ENCODE measurements around the gene PTP4A1. TPM values are rescaled to one million over a fixed set of nuclear protein-coding genes. Genes with fewer than 3 reads are reported as not detected.
A peak's percentile ranks its signal among the peaks of the same experiment; 100 is the strongest.
"Not testable (repeated sequence)": the region's sequence is repeated elsewhere in the genome, so short reads cannot be mapped to it uniquely, and the experiment has no call there.

PTP4A1 gene
- polyA plus RNA-seq, result 10 to 100 TPM; 12.0 to 19.3 (median 17.4) TPM

- 0 to 1% (median 0%) methylated on average over 57 to 73 of the region's 73 CpGs for WGBS, 3 donors
- peak within 1 kb of the TSS; percentile 98 for H3K27ac ChIP-seq (ENCODE audit: low read depth, low read length)
Observed at GRCh38 chr6:63572044-63572746, at the start of gene PTP4A1, which contains the start of gene LOC128125822. Gene PTP4A1, plus strand, starts transcription at chr6:63572480. Its CDS starts 4,401 bp downstream, at chr6:63576881. Gene LOC128125822, plus strand, starts transcription at chr6:63572480.

- not testable (repeated sequence) for H3K27ac ChIP-seq (ENCODE audit: low read depth, low read length)
- WGBS, 3 donors, result 85 to 92% (median 91%) methylated on average over 7 of the region's 7 CpGs
Observed at GRCh38 chr6:63522911-63523287, 49.4 kb upstream of the PTP4A1 start.

- no peak overlapping the region for H3K27ac ChIP-seq (ENCODE audit: low read depth, low read length)
- 94 to 96% (median 94%) methylated on average over 4 of the region's 4 CpGs for WGBS, 3 donors
Observed at GRCh38 chr6:63523630-63524029, 48.6 kb upstream of the PTP4A1 start.

GRCh38 chr6:63525186-63525878 is 46.9 kb upstream of the PTP4A1 start:
- 72 to 75% (median 75%) methylated on average over 7 of the region's 7 CpGs for whole genome bisulfite sequencing, 3 donors
- H3K27ac ChIP-seq (ENCODE audit: low read depth, low read length), result no peak overlapping the region

- H3K27ac ChIP-seq (ENCODE audit: low read depth, low read length), result no peak overlapping the region
Observed at GRCh38 chr6:63526931-63527330, 45.3 kb upstream of the PTP4A1 start.

- WGBS, 3 donors, result 73 to 75% (median 75%) methylated on average over 6 of the region's 6 CpGs
- no peak overlapping the region for H3K27ac ChIP-seq (ENCODE audit: low read depth, low read length)
Observed at GRCh38 chr6:63527658-63528514, 44.4 kb upstream of the PTP4A1 start.

- no peak overlapping the region for H3K27ac ChIP-seq (ENCODE audit: low read depth, low read length)
- 26 to 59% (median 30%) methylated on average over 4 of the region's 4 CpGs for WGBS, 3 donors
Observed at GRCh38 chr6:63529498-63529897, 42.8 kb upstream of the PTP4A1 start.

- WGBS, 3 donors, result 89 to 98% (median 96%) methylated on average over 3 of the region's 3 CpGs
Observed at GRCh38 chr6:63530182-63530581, 42.1 kb upstream of the PTP4A1 start.

GRCh38 chr6:63530991-63531390 is 41.3 kb upstream of the PTP4A1 start:
- 90 to 94% (median 91%) methylated on average over 1 of the region's 1 CpG for whole genome bisulfite sequencing, 3 donors
- no peak overlapping the region for H3K27ac ChIP-seq (ENCODE audit: low read depth, low read length)

More at GRCh38 chr6:63530182-63530581, 42.1 kb upstream of the PTP4A1 start:
- H3K27ac ChIP-seq (ENCODE audit: low read depth, low read length), result no peak overlapping the region

- no peak overlapping the region for H3K27ac ChIP-seq (ENCODE audit: low read depth, low read length)
- WGBS, 3 donors, result 85 to 91% (median 89%) methylated on average over 3 of the region's 3 CpGs
Observed at GRCh38 chr6:63533026-63533425, 39.3 kb upstream of the PTP4A1 start.

GRCh38 chr6:63533952-63534351 is 38.3 kb upstream of the PTP4A1 start:
- 90 to 95% (median 91%) methylated on average over 4 of the region's 4 CpGs for WGBS, 3 donors
- no peak overlapping the region for H3K27ac ChIP-seq (ENCODE audit: low read depth, low read length)

- 53 to 66% (median 65%) methylated on average over 9 of the region's 9 CpGs for WGBS, 3 donors
Observed at GRCh38 chr6:63537201-63537958, 34.9 kb upstream of the PTP4A1 start.

GRCh38 chr6:63537959-63538300 is 34.4 kb upstream of the PTP4A1 start:
- no peak overlapping the region for H3K27ac ChIP-seq (ENCODE audit: low read depth, low read length)

More at GRCh38 chr6:63537201-63537958, 34.9 kb upstream of the PTP4A1 start:
- no peak overlapping the region for H3K27ac ChIP-seq (ENCODE audit: low read depth, low read length)

GRCh38 chr6:63538550-63538949 is 33.7 kb upstream of the PTP4A1 start:
- H3K27ac ChIP-seq (ENCODE audit: low read depth, low read length), result no peak overlapping the region
- 44 to 91% (median 89%) methylated on average over 1 of the region's 1 CpG for WGBS, 3 donors

GRCh38 chr6:63543001-63543400 is 29.3 kb upstream of the PTP4A1 start:
- WGBS, 3 donors, result 68 to 85% (median 73%) methylated on average over 1 of the region's 1 CpG

GRCh38 chr6:63543982-63544381 is 28.3 kb upstream of the PTP4A1 start:
- WGBS, 3 donors, result 53 to 75% (median 61%) methylated on average over 3 of the region's 3 CpGs
- H3K27ac ChIP-seq (ENCODE audit: low read depth, low read length), result no peak overlapping the region

More at GRCh38 chr6:63543001-63543400, 29.3 kb upstream of the PTP4A1 start:
- H3K27ac ChIP-seq (ENCODE audit: low read depth, low read length), result no peak overlapping the region

- WGBS, 3 donors, result 91 to 95% (median 93%) methylated on average over 6 of the region's 6 CpGs
- H3K27ac ChIP-seq (ENCODE audit: low read depth, low read length), result no peak overlapping the region
Observed at GRCh38 chr6:63546236-63546635, 26.0 kb upstream of the PTP4A1 start.

- 93 to 98% (median 97%) methylated on average over 1 of the region's 1 CpG for WGBS, 3 donors
- H3K27ac ChIP-seq (ENCODE audit: low read depth, low read length), result no peak overlapping the region
Observed at GRCh38 chr6:63546697-63547096, 25.6 kb upstream of the PTP4A1 start.

All from adipose tissue (tissue), 3 donors.